ENCODE measurements around the gene CASP9.
"Not testable (repeated sequence)": the region's sequence is repeated elsewhere in the genome, so short reads cannot be mapped to it uniquely, and the experiment has no call there.

Gene CASP9

GRCh38 chr1:15493869-15494390 lies 30.1 kb downstream of the CASP9 start:
- no peak for DNase-seq

- no peak for DNase-seq
These were observed 31.4 kb downstream of the CASP9 start for GRCh38 chr1:15492596-15492995.

- DNase-seq, result not testable (repeated sequence)
These were observed 33.0 kb downstream of the CASP9 start for GRCh38 chr1:15491010-15491409.

GRCh38 chr1:15489052-15489736 lies 34.8 kb downstream of the CASP9 start:
- DNase-seq, result no peak

GRCh38 chr1:15488371-15488770 lies 35.6 kb downstream of the CASP9 start:
- no peak for DNase-seq

GRCh38 chr1:15486844-15487610 lies 37.0 kb downstream of the CASP9 start:
- DNase-seq, result not testable (repeated sequence)

- no peak for DNase-seq
These were observed 38.4 kb downstream of the CASP9 start for GRCh38 chr1:15485636-15486035.

- not testable (repeated sequence) for DNase-seq
These were observed 39.6 kb downstream of the CASP9 start for GRCh38 chr1:15484443-15484842.

GRCh38 chr1:15483971-15484370 lies 40.0 kb downstream of the CASP9 start:
- no peak for DNase-seq

- DNase-seq, result not testable (repeated sequence)
These were observed 41.0 kb downstream of the CASP9 start for GRCh38 chr1:15482983-15483543.

GRCh38 chr1:15482455-15482854 lies 41.6 kb downstream of the CASP9 start:
- DNase-seq, result not testable (repeated sequence)

GRCh38 chr1:15479654-15480347 lies 44.2 kb downstream of the CASP9 start:
- DNase-seq, result no peak

GRCh38 chr1:15477646-15478212 lies 46.3 kb downstream of the CASP9 start:
- no peak for DNase-seq

- no peak for DNase-seq
These were observed 47.1 kb downstream of the CASP9 start for GRCh38 chr1:15476927-15477326.

- DNase-seq, result no peak
These were observed 48.2 kb downstream of the CASP9 start, which contains the start of gene CELA2B for GRCh38 chr1:15475752-15476314. TSS of gene CELA2B (plus strand) at chr1:15476104. CDS start at chr1:15476126, 22 bp downstream.

GRCh38 chr1:15472587-15472986 lies 51.4 kb downstream of the CASP9 start:
- no peak for DNase-seq

- DNase-seq, result not testable (repeated sequence)
These were observed 52.3 kb downstream of the CASP9 start for GRCh38 chr1:15471723-15472122.

GRCh38 chr1:15471067-15471466 lies 52.9 kb downstream of the CASP9 start:
- DNase-seq, result not testable (repeated sequence)

GRCh38 chr1:15469821-15470448 lies 54.1 kb downstream of the CASP9 start:
- not testable (repeated sequence) for DNase-seq

- no peak for DNase-seq
These were observed 54.7 kb downstream of the CASP9 start for GRCh38 chr1:15469361-15469760.

GRCh38 chr1:15468145-15468544 lies 55.9 kb downstream of the CASP9 start:
- DNase-seq, result no peak
